Activated CD4-positive, alpha-beta memory T cell treated with anti-CD3 and anti-CD28 coated beads for 36 hours (primary cell): ENCODE results near the gene TOPAZ1. TPM values are rescaled to one million over a fixed set of nuclear protein-coding genes. Genes with fewer than 3 reads are reported as not detected.

ENCODE experiments used
- CTCF ChIA-PET: fragments of 350-600 bp; sonication (Branson Sonifier 250); formaldehyde crosslinking; loops from one replicate; lab custom pipeline; 2021; ENCODE audit warnings: antibody characterized with exemption, inconsistent platforms; lab: Charles Lee
- POLR2A ChIA-PET: fragments of 350-600 bp; sonication (Branson Sonifier 250); formaldehyde crosslinking; loops from one replicate; lab custom pipeline; 2021; ENCODE audit warnings: antibody characterized with exemption; lab: Charles Lee
- DNase-seq: peaks from one replicate; pipeline ENCODE4 v3.0.0-alpha.2; 2020
- H3K27ac Mint-ChIP-seq: one replicate; pipeline ENCODE4 v1.8.0; 2021; ENCODE audit warnings: mixed read lengths
- H3K27me3 Mint-ChIP-seq: one replicate; pipeline ENCODE4 v1.8.0; 2021; ENCODE audit warnings: mixed read lengths
- H3K36me3 Mint-ChIP-seq: one replicate; pipeline ENCODE4 v1.8.0; 2021; ENCODE audit warnings: mixed read lengths
- H3K4me1 Mint-ChIP-seq: one replicate; pipeline ENCODE4 v1.8.0; 2021; ENCODE audit warnings: low read depth, mixed read lengths
- H3K4me3 Mint-ChIP-seq: one replicate; pipeline ENCODE4 v1.8.0; 2021; ENCODE audit warnings: mild to moderate bottlenecking, mixed read lengths
- H3K9me3 Mint-ChIP-seq: one replicate; pipeline ENCODE4 v1.8.0; 2021; ENCODE audit warnings: mixed read lengths
- intact Hi-C: fragments of 100-400 bp; cut with micrococcal nuclease; formaldehyde crosslinking; loops from one replicate; pipeline ENCODE4 v1.15.1; 2023
- total RNA-seq, 2 experiments: library from RNA; stranded (reverse); gene quantifications; one replicate each; pipeline ENCODE4 v1.2.3, GENCODE V29; 2021

Gene TOPAZ1
- total RNA-seq, 2 experiments from 2014 or later = not detected

DNA sequence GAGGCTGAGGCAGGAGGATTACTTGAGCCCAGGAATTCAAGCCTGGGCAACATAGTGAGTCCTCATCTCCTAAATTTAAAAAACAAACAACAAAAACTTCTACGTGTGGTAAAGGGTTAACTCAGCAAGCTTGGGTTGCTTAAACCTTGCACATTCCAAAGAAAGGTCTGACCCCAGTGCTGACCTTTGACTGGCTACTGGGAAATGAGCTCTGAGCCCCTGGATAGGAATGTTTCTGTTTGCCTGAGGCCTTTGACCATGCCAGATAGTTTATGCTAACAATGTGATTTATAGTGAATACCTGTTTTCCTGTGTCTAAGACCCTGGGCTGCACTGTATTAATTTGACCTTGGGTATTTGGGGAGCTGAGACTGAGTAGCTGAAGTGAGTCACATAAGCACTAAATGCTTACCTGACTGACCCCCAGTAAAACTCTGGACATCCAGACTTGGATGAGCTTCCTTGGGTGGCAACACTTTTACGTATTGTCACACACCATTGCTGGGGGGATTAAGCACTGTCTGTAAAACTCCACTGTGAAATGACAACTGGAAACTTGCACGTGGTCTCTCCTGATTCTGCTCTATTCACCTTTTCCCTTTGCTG, 117.6 kb downstream of the TOPAZ1 start:
- Mint-ChIP-seq H3K4me3 (no peak overlapping the region), H3K4me1 (no peaks in the 10 kb centered on the region), H3K27me3 (no peaks in the 10 kb centered on the region), H3K9me3 (no peaks in the 10 kb centered on the region), H3K27ac (no peak overlapping the region), H3K36me3 (peaks cover 9% of the 10 kb centered on the region)
- DNase-seq = no peak
- CTCF ChIA-PET = no interaction called here
- intact Hi-C loops = no loop called here
- POLR2A ChIA-PET = no interaction called here

DNA sequence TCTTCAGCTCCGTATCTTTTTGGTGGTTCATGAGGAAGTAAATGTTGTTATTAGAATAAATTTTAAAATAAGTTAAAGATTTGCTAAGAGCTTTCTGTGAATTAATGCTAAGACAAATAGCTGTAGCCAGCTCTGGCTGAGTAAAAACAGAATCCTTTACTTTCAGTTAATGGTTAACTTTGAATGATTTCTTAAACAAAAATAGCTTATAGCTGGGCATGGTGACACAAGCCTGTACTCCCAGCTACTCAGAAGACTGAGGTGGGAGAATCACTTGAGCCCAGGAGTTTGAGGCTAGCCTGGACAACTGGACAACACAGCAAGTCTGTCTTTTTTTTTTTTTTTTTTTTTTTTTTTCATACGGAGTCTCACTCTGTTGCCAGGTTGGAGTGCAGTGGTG, 121.9 kb downstream of the TOPAZ1 start:
- ChIA-PET POLR2A (no interaction called here), CTCF (interaction anchor here (0.9 kb wide), 1 partner anchor 169 kb away, joined by 4 read pairs; no protein-coding TSS in a partner anchor)
- no peaks in the 10 kb centered on the region for H3K9me3 Mint-ChIP-seq

DNA sequence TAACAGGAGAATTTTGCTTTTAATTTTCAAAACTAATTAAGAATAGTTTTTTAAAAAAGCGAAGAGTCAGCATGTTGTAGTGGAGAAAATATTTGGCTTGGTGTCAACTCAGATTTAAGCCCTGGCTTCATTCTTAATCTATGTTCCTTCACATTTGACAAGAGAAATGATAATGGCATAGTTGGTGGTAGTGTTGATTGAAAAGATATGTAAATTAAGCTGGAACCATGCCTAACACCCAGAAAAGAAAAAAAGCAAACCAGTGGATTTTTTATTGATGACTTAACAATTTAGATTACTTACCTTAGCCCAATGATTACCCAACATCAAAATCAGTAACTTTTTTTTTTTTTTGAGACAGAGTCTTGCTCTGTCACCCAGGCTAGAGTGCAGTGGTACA, 124.3 kb downstream of the TOPAZ1 start:
- CTCF ChIA-PET = no interaction called here
- no peak overlapping the region for H3K27ac Mint-ChIP-seq
- no peaks in the 10 kb centered on the region for H3K27me3 Mint-ChIP-seq
- H3K4me1 Mint-ChIP-seq = no peaks in the 10 kb centered on the region
- DNase-seq = no peak
- H3K9me3 Mint-ChIP-seq = no peaks in the 10 kb centered on the region
- no peak overlapping the region for H3K4me3 Mint-ChIP-seq
- POLR2A ChIA-PET = no interaction called here
- peaks cover 12% of the 10 kb centered on the region for H3K36me3 Mint-ChIP-seq
- intact Hi-C loops = no loop called here

More for the DNA sequence above, 121.9 kb downstream of the TOPAZ1 start:
- intact Hi-C loops = no loop called here
- peaks cover 8% of the 10 kb centered on the region for H3K36me3 Mint-ChIP-seq
- DNase-seq = no peak
- no peaks in the 10 kb centered on the region for H3K4me1 Mint-ChIP-seq
- no peaks in the 10 kb centered on the region for H3K27me3 Mint-ChIP-seq
- H3K27ac Mint-ChIP-seq = no peak overlapping the region
- no peak overlapping the region for H3K4me3 Mint-ChIP-seq

DNA sequence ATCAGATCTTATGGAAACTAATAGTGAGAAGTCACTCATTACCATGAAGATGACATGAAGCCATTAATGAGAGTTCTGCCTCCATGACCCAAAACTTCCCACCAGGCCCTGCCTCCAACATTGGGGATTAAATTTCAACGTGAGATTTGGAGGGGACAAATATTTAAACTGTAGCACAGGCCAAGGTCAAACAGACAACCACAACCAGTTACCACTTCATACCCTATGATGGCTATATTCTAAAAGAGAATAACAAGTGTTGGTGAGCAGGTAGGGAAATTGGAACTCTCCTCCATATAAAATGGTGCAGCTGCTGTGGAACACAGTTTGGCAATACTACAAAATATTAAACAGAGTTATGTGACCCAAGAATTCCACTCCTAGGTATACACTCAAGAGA, 133.8 kb downstream of the TOPAZ1 start:
- DNase-seq = no peak
- H3K27me3 Mint-ChIP-seq = no peaks in the 10 kb centered on the region
- no peaks in the 10 kb centered on the region for H3K4me1 Mint-ChIP-seq
- ChIA-PET CTCF (no interaction called here), POLR2A (no interaction called here)
- intact Hi-C loops = no loop called here
- no peak overlapping the region for H3K27ac Mint-ChIP-seq
- H3K9me3 Mint-ChIP-seq = peaks cover 7% of the 10 kb centered on the region
- H3K4me3 Mint-ChIP-seq = no peak overlapping the region
- H3K36me3 Mint-ChIP-seq = peaks cover 9% of the 10 kb centered on the region

Other genes with a start within 250 kb of the TOPAZ1 start
- gene TCAIM, start 96.9 kb downstream of the TOPAZ1 start, total RNA-seq = 10 to 100 TPM; 17.2 to 17.9 TPM
- gene ZNF445, start 235.8 kb downstream of the TOPAZ1 start, total RNA-seq = 10 to 100 TPM; 16.6 to 18.7 TPM